Measurements from ENCODE around the gene ATP1B1.

Gene ATP1B1

GRCh38 chr1:169132512-169133227, 26.2 kb downstream of the ATP1B1 start:
- TF ChIP-seq HOXD13 (CRISPR knock-in tag; IDR thresholded peaks at IDR 0.05; ENCODE audit: borderline replicate concordance), result no peak
- CTCF ChIA-PET, result no interaction called here
- peaks cover 13 to 45% of the 10 kb centered on the region in 2 experiments; a peak in 2 of 3 replicates for H3K36me3 ChIP-seq (ENCODE audit: control insufficient read depth in 2 of 2, insufficient read depth in 1 of 2, low read length in 2 of 2)

GRCh38 chr1:169133228-169133576, 26.7 kb downstream of the ATP1B1 start:
- no peaks in the 10 kb centered on the region for H3K9me3 ChIP-seq (ENCODE audit: control insufficient read depth, insufficient read depth, low read depth, low read length)
- TF ChIP-seq PRDM1 (tag by site-specific recombination; IDR thresholded peaks at IDR 0.05) (no peak), ZBTB6 (tag by site-specific recombination; IDR thresholded peaks at IDR 0.05) (no peak), ZNF600 (tag by site-specific recombination; IDR thresholded peaks at IDR 0.05) (no peak), HOXC10 (CRISPR knock-in tag; IDR thresholded peaks at IDR 0.05) (no peak)
- ChIA-PET POLR2A (interaction anchor here (1.2 to 1.4 kb wide), 2 partner anchors 16 to 530 kb away, joined by 3 read pairs; no protein-coding TSS in a partner anchor), CTCF (no interaction called here)
- H3K36me3 ChIP-seq (ENCODE audit: control insufficient read depth in 2 of 2, insufficient read depth in 1 of 2, low read length in 2 of 2), result peaks cover 8 to 40% of the 10 kb centered on the region in 2 experiments; a peak in 2 of 3 replicates
- H3K4me1 ChIP-seq (ENCODE audit: control insufficient read depth, insufficient read depth, low read length), result no peaks in the 10 kb centered on the region
- no peak overlapping the region for H3K27ac ChIP-seq (ENCODE audit: extremely low read depth, low read depth, low read length)
- no peak overlapping the region for H3K4me3 ChIP-seq (ENCODE audit: low read depth, low read length)

More at GRCh38 chr1:169132512-169133227, 26.2 kb downstream of the ATP1B1 start:
- POLR2A ChIA-PET, result interaction anchor here (1.2 to 1.4 kb wide), 2 partner anchors 16 to 529 kb away, joined by 3 read pairs; no protein-coding TSS in a partner anchor
- Histone ChIP-seq H3K4me1 (ENCODE audit: control insufficient read depth, insufficient read depth, low read length) (no peaks in the 10 kb centered on the region), H3K4me3 (ENCODE audit: low read depth, low read length) (no peak overlapping the region), H3K27ac (ENCODE audit: extremely low read depth, low read depth, low read length) (no peak overlapping the region), H3K9me3 (ENCODE audit: control insufficient read depth, insufficient read depth, low read depth, low read length) (no peaks in the 10 kb centered on the region)

GRCh38 chr1:169133801-169134502, 27.5 kb downstream of the ATP1B1 start:
- Histone ChIP-seq H3K4me3 (ENCODE audit: low read depth, low read length) (no peak overlapping the region), H3K36me3 (ENCODE audit: control insufficient read depth in 2 of 2, insufficient read depth in 1 of 2, low read length in 2 of 2) (peaks cover under 1 to 32% of the 10 kb centered on the region in 2 experiments; a peak in 2 of 3 replicates), H3K27ac (ENCODE audit: extremely low read depth, low read depth, low read length) (no peak overlapping the region), H3K4me1 (ENCODE audit: control insufficient read depth, insufficient read depth, low read length) (no peaks in the 10 kb centered on the region), H3K9me3 (ENCODE audit: control insufficient read depth, insufficient read depth, low read depth, low read length) (no peaks in the 10 kb centered on the region)
- ChIA-PET CTCF (no interaction called here), POLR2A (interaction anchor here (1.2 to 1.4 kb wide), 2 partner anchors 17 to 530 kb away, joined by 3 read pairs; no protein-coding TSS in a partner anchor)
- no peak for TF ChIP-seq ZBTB8A (tag by site-specific recombination; IDR thresholded peaks at IDR 0.05)
- no peak for TF ChIP-seq AEBP2 (tag by site-specific recombination; IDR thresholded peaks at IDR 0.05; ENCODE audit: borderline replicate concordance)
- no peak for TF ChIP-seq ZNF76 (tag by site-specific recombination; IDR thresholded peaks at IDR 0.05; ENCODE audit: borderline replicate concordance, low read depth)
- no peak for TF ChIP-seq ZNF350 (tag by site-specific recombination; IDR thresholded peaks at IDR 0.05)
- TF ChIP-seq ZNF670 (tag by site-specific recombination; IDR thresholded peaks at IDR 0.05; ENCODE audit: low read depth), result no peak
- TF ChIP-seq ZNF701 (tag by site-specific recombination; IDR thresholded peaks at IDR 0.05), result no peak
- TF ChIP-seq ZNF398 (tag by site-specific recombination; IDR thresholded peaks at IDR 0.05), result no peak
- TF ChIP-seq ZNF561 (tag by site-specific recombination; IDR thresholded peaks at IDR 0.05; ENCODE audit: borderline replicate concordance), result no peak
- no peak for TF ChIP-seq BCL6B (tag by site-specific recombination; IDR thresholded peaks at IDR 0.05)
- TF ChIP-seq PRDM4 (tag by site-specific recombination; IDR thresholded peaks at IDR 0.05), result no peak
- TF ChIP-seq PRDM10 (tag by site-specific recombination; IDR thresholded peaks at IDR 0.05), result no peak
